NB4 (cell line): ENCODE measurements around the gene DTHD1.

Experiments used
- DNase-seq: peaks from one replicate; pipeline ENCODE4 v3.0.0; 2010; ENCODE audit warnings: low read depth
- H3K4me3 ChIP-seq: one replicate; pipeline ENCODE4 v1.5.1; 2011; ENCODE audit warnings: mild to moderate bottlenecking, low read depth, low read length, moderate library complexity
- MAX ChIP-seq: IDR thresholded peaks from 2 replicates; pipeline ENCODE4 v1.6.1; 2011; ENCODE audit warnings: low read depth, low read length
- MYC ChIP-seq: IDR thresholded peaks from 2 replicates; pipeline ENCODE4 v1.6.1; 2011; ENCODE audit warnings: low read depth, low read length
- POLR2A ChIP-seq: IDR thresholded peaks from 2 replicates; pipeline ENCODE4 v1.6.1; 2011; ENCODE audit warnings: mild to moderate bottlenecking; ENCODE audit not compliant: insufficient read length; ENCODE audit errors: extremely low read depth
- TF ChIP-seq, protein P1 (sequence below): IDR thresholded peaks from one replicate; pipeline ENCODE4 v1.5.1; 2012; ENCODE audit warnings: low read depth, low read length

The DTHD1 gene

GRCh38 chr4:36285784-36286480 is 4.5 kb downstream of the DTHD1 start:
- peak; percentile 93 for DNase-seq
- TF ChIP-seq, protein P1, sequence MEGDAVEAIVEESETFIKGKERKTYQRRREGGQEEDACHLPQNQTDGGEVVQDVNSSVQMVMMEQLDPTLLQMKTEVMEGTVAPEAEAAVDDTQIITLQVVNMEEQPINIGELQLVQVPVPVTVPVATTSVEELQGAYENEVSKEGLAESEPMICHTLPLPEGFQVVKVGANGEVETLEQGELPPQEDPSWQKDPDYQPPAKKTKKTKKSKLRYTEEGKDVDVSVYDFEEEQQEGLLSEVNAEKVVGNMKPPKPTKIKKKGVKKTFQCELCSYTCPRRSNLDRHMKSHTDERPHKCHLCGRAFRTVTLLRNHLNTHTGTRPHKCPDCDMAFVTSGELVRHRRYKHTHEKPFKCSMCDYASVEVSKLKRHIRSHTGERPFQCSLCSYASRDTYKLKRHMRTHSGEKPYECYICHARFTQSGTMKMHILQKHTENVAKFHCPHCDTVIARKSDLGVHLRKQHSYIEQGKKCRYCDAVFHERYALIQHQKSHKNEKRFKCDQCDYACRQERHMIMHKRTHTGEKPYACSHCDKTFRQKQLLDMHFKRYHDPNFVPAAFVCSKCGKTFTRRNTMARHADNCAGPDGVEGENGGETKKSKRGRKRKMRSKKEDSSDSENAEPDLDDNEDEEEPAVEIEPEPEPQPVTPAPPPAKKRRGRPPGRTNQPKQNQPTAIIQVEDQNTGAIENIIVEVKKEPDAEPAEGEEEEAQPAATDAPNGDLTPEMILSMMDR, result no peak
- TF ChIP-seq MYC (peak; percentile 26; the same call in 1 of the 2 replicates), POLR2A (no peak), MAX (0 out of 2 replicates have a peak, but pooled peaks have one; percentile 5)
- no peak overlapping the region for H3K4me3 ChIP-seq

DNA sequence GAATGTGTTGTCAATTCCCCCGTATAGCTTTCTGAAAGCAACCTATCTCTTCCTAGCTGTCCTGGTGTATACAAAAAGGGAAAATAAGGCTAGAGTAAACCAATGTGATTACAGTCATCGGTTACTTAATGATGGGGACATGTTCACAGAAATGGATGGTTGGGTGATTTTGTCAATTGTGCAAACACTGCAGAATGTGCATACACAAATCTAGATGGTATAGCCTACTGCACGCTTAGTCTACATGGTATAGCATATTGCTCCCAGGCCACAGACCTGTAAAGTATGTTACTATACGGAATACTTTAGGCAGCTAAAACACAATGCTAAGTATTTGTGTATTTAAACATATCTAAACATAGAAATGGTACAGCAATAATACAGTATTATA is 5.1 kb downstream of the DTHD1 start:
- DNase-seq, result no peak
- no peak; the same call in 1 of the 2 replicates for TF ChIP-seq MYC
- TF ChIP-seq POLR2A, result no peak
- TF ChIP-seq, protein P1, result no peak
- TF ChIP-seq MAX, result no peak
- H3K4me3 ChIP-seq, result no peak overlapping the region

DNA sequence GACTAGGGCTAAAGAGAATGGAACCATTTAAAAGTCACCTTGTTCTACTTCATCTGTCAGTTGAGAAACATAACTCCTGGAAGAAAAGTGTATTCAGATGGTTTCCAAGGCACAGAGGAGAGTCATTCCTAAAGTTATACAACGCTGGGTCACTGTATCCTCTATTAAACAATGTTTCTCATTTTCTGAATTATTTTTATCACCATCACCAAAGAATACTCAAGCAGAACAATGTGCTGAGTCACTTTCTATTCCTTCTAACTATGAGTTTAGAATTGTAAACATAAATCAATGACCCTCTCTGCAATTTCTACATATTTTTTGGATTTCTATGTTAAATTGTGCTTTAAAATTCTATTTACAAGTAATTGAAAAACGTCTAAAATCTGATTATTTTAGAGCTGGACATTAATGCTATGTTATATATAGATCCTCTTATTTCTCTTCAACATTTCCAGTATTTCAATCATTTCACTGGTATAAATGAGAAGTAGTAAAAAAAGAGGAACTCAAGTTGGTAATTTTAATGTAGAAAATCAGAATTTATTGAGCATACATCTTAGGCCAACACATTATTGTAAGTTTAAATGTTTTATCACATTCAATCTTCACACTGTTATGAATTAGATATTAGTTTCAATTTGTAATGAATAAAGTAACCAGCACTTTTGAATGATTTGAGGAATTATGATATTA is 7.5 kb downstream of the DTHD1 start:
- no peak for DNase-seq
- H3K4me3 ChIP-seq, result no peak overlapping the region
- TF ChIP-seq POLR2A, result no peak
- TF ChIP-seq, protein P1, result no peak
- no peak for TF ChIP-seq MAX
- no peak for TF ChIP-seq MYC

GRCh38 chr4:36290641-36291040 is 9.2 kb downstream of the DTHD1 start:
- no peak for DNase-seq
- H3K4me3 ChIP-seq, result no peak overlapping the region
- TF ChIP-seq MYC (no peak), POLR2A (no peak)

DNA sequence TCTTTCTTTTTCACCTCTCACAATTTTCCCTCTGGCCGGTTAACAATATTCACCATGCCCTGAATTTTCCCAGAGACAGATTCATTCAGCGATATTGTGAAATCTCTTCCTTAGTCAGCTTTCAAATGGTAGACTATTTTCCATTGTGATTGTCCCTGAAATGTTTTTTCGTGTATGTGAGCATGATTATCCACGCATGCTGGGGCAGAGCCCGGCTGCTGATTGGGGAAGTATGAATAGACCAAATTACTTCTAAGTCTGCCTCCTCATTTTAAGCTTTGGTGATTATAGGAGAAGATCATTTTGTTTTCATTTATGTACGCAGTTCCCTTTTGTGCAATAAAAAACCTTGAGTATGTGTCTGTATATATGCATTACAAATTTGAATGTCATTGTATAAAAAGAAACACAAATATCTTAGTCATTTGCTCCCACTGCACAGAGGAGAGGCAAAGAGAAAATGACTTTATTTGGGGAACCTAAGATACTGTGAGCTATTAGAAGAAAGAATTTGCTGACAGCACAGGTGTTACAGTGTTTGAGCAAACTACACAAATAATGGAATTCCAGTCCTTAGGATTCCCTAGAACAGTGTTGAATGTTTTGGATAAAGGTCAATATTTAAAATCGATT is 11.3 kb downstream of the DTHD1 start:
- no peak for DNase-seq
- no peak for TF ChIP-seq POLR2A
- no peak for TF ChIP-seq MYC
- TF ChIP-seq, protein P1, result no peak
- no peak overlapping the region for H3K4me3 ChIP-seq

GRCh38 chr4:36301127-36301526 is 19.7 kb downstream of the DTHD1 start:
- no peak for DNase-seq
- TF ChIP-seq MAX (no peak), POLR2A (no peak), MYC (no peak)
- TF ChIP-seq, protein P1, result no peak
- H3K4me3 ChIP-seq, result no peak overlapping the region
